ENCODE results near the gene TMEM8B. TPM values are rescaled to one million over a fixed set of nuclear protein-coding genes. Genes with fewer than 3 reads are reported as not detected.
A peak's percentile ranks its signal among the peaks of the same experiment; 100 is the strongest.

TMEM8B gene
- total RNA-seq, 1 experiment from 2014 or later, result 2.4 TPM

GRCh38 chr9:35907711-35908503 is 78.9 kb downstream of the TMEM8B start:
- Histone ChIP-seq H4K20me1 (ENCODE audit: low read length) (no peaks in the 10 kb centered on the region), H3K27me3 (ENCODE audit: low read length) (no peaks in the 10 kb centered on the region), H3K4me3 (ENCODE audit: low read length) (peak overlapping the region; percentile 49; the same call in 1 of the 2 replicates), H3K9me3 (ENCODE audit: low read length) (no peaks in the 10 kb centered on the region), H3K4me1 (ENCODE audit: insufficient read depth, low read length) (peaks cover 78% of the 10 kb centered on the region), H3K27ac (ENCODE audit: low read length) (peak overlapping the region; percentile 94), H2AFZ (ENCODE audit: low read length) (peak overlapping the region; percentile 49), H3K79me2 (ENCODE audit: low read length) (peaks cover 10% of the 10 kb centered on the region), H3F3A (ENCODE audit: low read length, unreplicated experiment) (peaks cover 11% of the 10 kb centered on the region), H3K9me2 (replicated peaks; ENCODE audit: low read length) (no peaks in the 10 kb centered on the region), H3K36me3 (ENCODE audit: low read depth, low read length) (no peaks in the 10 kb centered on the region), H3K4me2 (ENCODE audit: low read length) (peak overlapping the region; percentile 77), H3K9ac (ENCODE audit: low read length) (peak overlapping the region; percentile 68)
- no peak for TF ChIP-seq EZH2phosphoT487 (IDR thresholded peaks at IDR 0.05; ENCODE audit: borderline replicate concordance, low read length)
- no peak for TF ChIP-seq CTCF (conservative IDR thresholded peaks at IDR 0.05; ENCODE audit: low read depth, low read length)
- no peak for TF ChIP-seq EZH2 (IDR thresholded peaks at IDR 0.05; ENCODE audit: low read length, unreplicated experiment)
- ChIA-PET POLR2A (ENCODE audit: unreplicated experiment) (no interaction called here), CTCF (no interaction called here)
- intact Hi-C loops (cut with micrococcal nuclease), result no loop called here
- BruUV-seq (replicated peaks), result no TSS peak
- ATAC-seq (peak; percentile 45), DNase-seq (peak; percentile 87)

DNA sequence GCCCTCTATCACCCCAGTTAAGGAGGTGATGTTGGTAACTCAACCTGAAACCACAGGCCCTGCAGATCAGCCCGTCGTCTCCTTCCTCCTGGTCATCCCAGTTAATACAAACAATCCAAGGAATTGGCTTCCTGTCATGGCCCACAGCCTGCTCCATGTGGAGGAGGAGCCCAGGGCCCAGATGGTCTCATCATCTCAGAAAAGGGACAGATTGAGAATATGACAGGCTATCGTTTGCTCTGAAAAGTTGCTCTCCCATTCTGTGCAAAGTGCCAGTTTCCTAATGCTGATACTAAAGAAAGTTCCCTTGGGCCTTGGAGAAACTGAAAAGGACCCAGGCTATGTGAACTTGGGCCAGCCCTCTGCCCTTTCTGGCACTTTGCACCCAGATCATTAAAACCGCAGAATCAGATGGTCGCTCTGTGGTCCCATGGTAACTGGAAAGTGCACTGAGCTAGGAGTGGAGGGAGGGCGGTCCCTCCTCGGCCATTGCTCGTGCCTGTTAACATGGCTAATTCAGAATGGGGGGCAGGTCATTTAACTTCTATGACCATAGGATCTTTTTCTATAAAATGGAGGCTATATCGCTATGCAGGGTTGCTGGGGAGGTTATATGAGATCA is 79.6 kb downstream of the TMEM8B start:
- peaks cover 11% of the 10 kb centered on the region for H3F3A ChIP-seq (ENCODE audit: low read length, unreplicated experiment)
- H3K9me3 ChIP-seq (ENCODE audit: low read length), result no peaks in the 10 kb centered on the region
- POLR2A ChIA-PET (ENCODE audit: unreplicated experiment), result no interaction called here
- H3K4me2 ChIP-seq (ENCODE audit: low read length), result peak overlapping the region; percentile 77
- CTCF ChIA-PET, result no interaction called here
- no peaks in the 10 kb centered on the region for H3K27me3 ChIP-seq (ENCODE audit: low read length)
- peak overlapping the region; percentile 49 for H2AFZ ChIP-seq (ENCODE audit: low read length)
- peak overlapping the region; percentile 68 for H3K9ac ChIP-seq (ENCODE audit: low read length)
- H3K36me3 ChIP-seq (ENCODE audit: low read depth, low read length), result no peaks in the 10 kb centered on the region
- no peak for TF ChIP-seq CTCF (conservative IDR thresholded peaks at IDR 0.05; ENCODE audit: low read depth, low read length)
- no peak for TF ChIP-seq EZH2phosphoT487 (IDR thresholded peaks at IDR 0.05; ENCODE audit: borderline replicate concordance, low read length)
- no peak for TF ChIP-seq EZH2 (IDR thresholded peaks at IDR 0.05; ENCODE audit: low read length, unreplicated experiment)
- peak; percentile 26 for ATAC-seq
- H3K4me1 ChIP-seq (ENCODE audit: insufficient read depth, low read length), result peaks cover 74% of the 10 kb centered on the region
- no peaks in the 10 kb centered on the region for H4K20me1 ChIP-seq (ENCODE audit: low read length)
- peaks cover 10% of the 10 kb centered on the region for H3K79me2 ChIP-seq (ENCODE audit: low read length)
- H3K4me3 ChIP-seq (ENCODE audit: low read length), result peak overlapping the region; percentile 49; the same call in 1 of the 2 replicates
- H3K9me2 ChIP-seq (replicated peaks; ENCODE audit: low read length), result no peaks in the 10 kb centered on the region
- H3K27ac ChIP-seq (ENCODE audit: low read length), result peak overlapping the region; percentile 94
- no peak for DNase-seq
- no TSS peak for BruUV-seq (replicated peaks)
- intact Hi-C loops (cut with micrococcal nuclease), result no loop called here

GRCh38 chr9:35909274-35909673 is 80.2 kb downstream of the TMEM8B start, which contains the start of gene SPAAR:
TSS of gene SPAAR (plus strand) at chr9:35909490. CDS start at chr9:35910464, 974 bp downstream.
- peak within 1 kb of the TSS; percentile 49 for H2AFZ ChIP-seq (ENCODE audit: low read length)
- H4K20me1 ChIP-seq (ENCODE audit: low read length), result no peaks in the 10 kb centered on the region
- peak within 1 kb of the TSS; percentile 68 for H3K9ac ChIP-seq (ENCODE audit: low read length)
- CTCF ChIA-PET, result no interaction called here
- H3F3A ChIP-seq (ENCODE audit: low read length, unreplicated experiment), result peaks cover 11% of the 10 kb centered on the region
- peaks cover 10% of the 10 kb centered on the region for H3K79me2 ChIP-seq (ENCODE audit: low read length)
- POLR2A ChIA-PET (ENCODE audit: unreplicated experiment), result no interaction called here
- H3K9me2 ChIP-seq (replicated peaks; ENCODE audit: low read length), result no peaks in the 10 kb centered on the region
- peak within 1 kb of the TSS; percentile 77 for H3K4me2 ChIP-seq (ENCODE audit: low read length)
- BruUV-seq (replicated peaks), result no TSS peak
- DNase-seq (no peak), ATAC-seq (no peak)
- H3K36me3 ChIP-seq (ENCODE audit: low read depth, low read length), result no peaks in the 10 kb centered on the region
- peak within 1 kb of the TSS; percentile 49; the same call in 1 of the 2 replicates for H3K4me3 ChIP-seq (ENCODE audit: low read length)
- intact Hi-C loops (cut with micrococcal nuclease), result no loop called here
- no peaks in the 10 kb centered on the region for H3K27me3 ChIP-seq (ENCODE audit: low read length)
- no peak for TF ChIP-seq CTCF (conservative IDR thresholded peaks at IDR 0.05; ENCODE audit: low read depth, low read length)
- no peak for TF ChIP-seq EZH2phosphoT487 (IDR thresholded peaks at IDR 0.05; ENCODE audit: borderline replicate concordance, low read length)
- TF ChIP-seq EZH2 (IDR thresholded peaks at IDR 0.05; ENCODE audit: low read length, unreplicated experiment), result no peak
- peak within 1 kb of the TSS; percentile 94 for H3K27ac ChIP-seq (ENCODE audit: low read length)
- H3K9me3 ChIP-seq (ENCODE audit: low read length), result no peaks in the 10 kb centered on the region
- H3K4me1 ChIP-seq (ENCODE audit: insufficient read depth, low read length), result peaks cover 72% of the 10 kb centered on the region

Measured in PC-3 (cell line).